ENCODE measurements around the gene VAPA. TPM values are rescaled to one million over a fixed set of nuclear protein-coding genes. Genes with fewer than 3 reads are reported as not detected.

VAPA gene
- total and polyA plus RNA-seq, 2 of the 4 experiments (the other 2 are of a cell fraction), result 199 to 206 TPM

DNA sequence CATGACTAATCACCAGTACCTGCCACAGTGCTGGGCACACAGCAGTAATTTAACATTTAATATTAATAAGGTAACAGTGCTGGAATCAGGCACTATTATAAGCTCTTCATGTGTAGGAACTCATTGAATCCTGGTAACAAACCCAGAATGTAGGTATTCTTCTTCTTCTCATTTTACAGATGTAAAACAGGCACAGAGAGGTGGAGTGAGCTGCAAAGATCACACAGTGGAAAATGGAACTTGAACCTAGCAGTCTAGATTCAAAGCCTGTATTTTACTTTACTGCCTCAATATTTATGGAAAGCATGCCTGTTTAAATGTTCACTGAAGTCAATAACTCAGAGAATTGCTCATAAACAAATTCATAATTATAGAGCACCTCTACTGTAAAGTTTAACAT lies 3.7 kb upstream of the VAPA start:
- in situ Hi-C loops (cut with MboI; ENCODE audit: low sequenced_read_pairs), result no loop called here
- H4K91ac ChIP-seq (ENCODE audit: insufficient read depth, low read depth, low read length), result no peak overlapping the region
- H2BK15ac ChIP-seq (ENCODE audit: low read depth, low read length), result no peak overlapping the region
- dilution Hi-C loops (cut with HindIII; ENCODE audit: low sequenced_read_pairs, unreplicated experiment), result no loop called here
- H3K27ac ChIP-seq (ENCODE audit: insufficient read depth, low read length), result no peak overlapping the region
- TF ChIP-seq, protein P1, sequence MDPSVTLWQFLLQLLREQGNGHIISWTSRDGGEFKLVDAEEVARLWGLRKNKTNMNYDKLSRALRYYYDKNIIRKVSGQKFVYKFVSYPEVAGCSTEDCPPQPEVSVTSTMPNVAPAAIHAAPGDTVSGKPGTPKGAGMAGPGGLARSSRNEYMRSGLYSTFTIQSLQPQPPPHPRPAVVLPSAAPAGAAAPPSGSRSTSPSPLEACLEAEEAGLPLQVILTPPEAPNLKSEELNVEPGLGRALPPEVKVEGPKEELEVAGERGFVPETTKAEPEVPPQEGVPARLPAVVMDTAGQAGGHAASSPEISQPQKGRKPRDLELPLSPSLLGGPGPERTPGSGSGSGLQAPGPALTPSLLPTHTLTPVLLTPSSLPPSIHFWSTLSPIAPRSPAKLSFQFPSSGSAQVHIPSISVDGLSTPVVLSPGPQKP (IDR thresholded peaks at IDR 0.05; ENCODE audit: borderline replicate concordance, low read depth, low read length), result no peak
- TF ChIP-seq MAZ (IDR thresholded peaks at IDR 0.05; ENCODE audit: borderline replicate concordance, low read depth, low read length), result no peak
- no peak for TF ChIP-seq MXI1 (IDR thresholded peaks at IDR 0.05; ENCODE audit: borderline replicate concordance, low read depth, low read length)
- TF ChIP-seq CEBPB (IDR thresholded peaks at IDR 0.05; ENCODE audit: low read depth, low read length), result no peak
- no peak for TF ChIP-seq RAD21 (IDR thresholded peaks at IDR 0.05; ENCODE audit: low read length)
- TF ChIP-seq NFE2L2 (IDR thresholded peaks at IDR 0.05; ENCODE audit: low read depth, low read length), result no peak
- TF ChIP-seq, protein P2, sequence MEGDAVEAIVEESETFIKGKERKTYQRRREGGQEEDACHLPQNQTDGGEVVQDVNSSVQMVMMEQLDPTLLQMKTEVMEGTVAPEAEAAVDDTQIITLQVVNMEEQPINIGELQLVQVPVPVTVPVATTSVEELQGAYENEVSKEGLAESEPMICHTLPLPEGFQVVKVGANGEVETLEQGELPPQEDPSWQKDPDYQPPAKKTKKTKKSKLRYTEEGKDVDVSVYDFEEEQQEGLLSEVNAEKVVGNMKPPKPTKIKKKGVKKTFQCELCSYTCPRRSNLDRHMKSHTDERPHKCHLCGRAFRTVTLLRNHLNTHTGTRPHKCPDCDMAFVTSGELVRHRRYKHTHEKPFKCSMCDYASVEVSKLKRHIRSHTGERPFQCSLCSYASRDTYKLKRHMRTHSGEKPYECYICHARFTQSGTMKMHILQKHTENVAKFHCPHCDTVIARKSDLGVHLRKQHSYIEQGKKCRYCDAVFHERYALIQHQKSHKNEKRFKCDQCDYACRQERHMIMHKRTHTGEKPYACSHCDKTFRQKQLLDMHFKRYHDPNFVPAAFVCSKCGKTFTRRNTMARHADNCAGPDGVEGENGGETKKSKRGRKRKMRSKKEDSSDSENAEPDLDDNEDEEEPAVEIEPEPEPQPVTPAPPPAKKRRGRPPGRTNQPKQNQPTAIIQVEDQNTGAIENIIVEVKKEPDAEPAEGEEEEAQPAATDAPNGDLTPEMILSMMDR (conservative IDR thresholded peaks at IDR 0.05; ENCODE audit: low read depth, low read length), result no peak
- no peak for TF ChIP-seq POLR2A (IDR thresholded peaks at IDR 0.05; ENCODE audit: low read depth, low read length)
- TF ChIP-seq, protein P3, sequence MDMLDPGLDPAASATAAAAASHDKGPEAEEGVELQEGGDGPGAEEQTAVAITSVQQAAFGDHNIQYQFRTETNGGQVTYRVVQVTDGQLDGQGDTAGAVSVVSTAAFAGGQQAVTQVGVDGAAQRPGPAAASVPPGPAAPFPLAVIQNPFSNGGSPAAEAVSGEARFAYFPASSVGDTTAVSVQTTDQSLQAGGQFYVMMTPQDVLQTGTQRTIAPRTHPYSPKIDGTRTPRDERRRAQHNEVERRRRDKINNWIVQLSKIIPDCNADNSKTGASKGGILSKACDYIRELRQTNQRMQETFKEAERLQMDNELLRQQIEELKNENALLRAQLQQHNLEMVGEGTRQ (IDR thresholded peaks at IDR 0.05; ENCODE audit: low read depth, low read length), result no peak
- no peak overlapping the region for H3K14ac ChIP-seq (replicated peaks; ENCODE audit: low read depth, low read length)
- H3K23ac ChIP-seq (ENCODE audit: low read depth, low read length), result no peak overlapping the region
- ChIA-PET POLR2A (ENCODE audit: unreplicated experiment) (no interaction called here), CTCF (interaction anchor here (0.6 kb wide), 1 partner anchor 21 kb away, joined by 4 read pairs; no protein-coding TSS in a partner anchor)
- no peak overlapping the region for H3K4ac ChIP-seq (ENCODE audit: low read depth, low read length)
- ATAC-seq (ENCODE audit: low read depth) (no peak), DNase-seq (no peak)
- H2AFZ ChIP-seq (replicated peaks; ENCODE audit: low read length, poor library complexity), result no peak overlapping the region
- H4K5ac ChIP-seq (ENCODE audit: low read depth, low read length), result no peak overlapping the region
- H3K9ac ChIP-seq (ENCODE audit: low read depth, low read length), result no peak overlapping the region
- H2BK5ac ChIP-seq (ENCODE audit: low read depth, low read length, poor library complexity, severe bottlenecking), result no peak overlapping the region
- no peak overlapping the region for H2BK20ac ChIP-seq (ENCODE audit: low read depth, low read length)
- no peak overlapping the region for H3K4me2 ChIP-seq (ENCODE audit: low read depth, low read length)
- intact Hi-C loops (cut with micrococcal nuclease), result loop anchor here (10.0 kb wide), 1 partner anchor 335 kb away; no protein-coding TSS in a partner anchor
- no peak overlapping the region for H4K8ac ChIP-seq (ENCODE audit: low read depth in 2 of 2, low read length in 2 of 2)
- H3K4me3 ChIP-seq (ENCODE audit: insufficient read depth, low read depth, low read length), result no peak overlapping the region
- no peaks in the 10 kb centered on the region for H3K27me3 ChIP-seq (ENCODE audit: control insufficient read depth, insufficient read depth, low read length)
- H2AK9ac ChIP-seq (replicated peaks; ENCODE audit: low read depth, low read length, poor library complexity), result no peak overlapping the region
- H3K79me1 ChIP-seq (ENCODE audit: low read depth in 1 of 2, low read length in 2 of 2), result 0 out of 4 replicates have a peak, but pooled peaks cover 0 to 8% of the 10 kb centered on the region in 2 experiments
- H3K4me1 ChIP-seq (ENCODE audit: control insufficient read depth, insufficient read depth, low read length), result no peaks in the 10 kb centered on the region
- H3K9me3 ChIP-seq (ENCODE audit: control insufficient read depth, insufficient read depth, low read length), result no peaks in the 10 kb centered on the region
- no peak overlapping the region for H3K18ac ChIP-seq (ENCODE audit: low read depth, low read length)
- no peak overlapping the region for H2AK5ac ChIP-seq (ENCODE audit: low read depth, low read length)
- H2BK120ac ChIP-seq (ENCODE audit: low read depth, low read length), result no peak overlapping the region
- no TSS peak for BruUV-seq (replicated peaks)
- no peaks in the 10 kb centered on the region for H3K9me1 ChIP-seq (ENCODE audit: insufficient read depth, low read length)
- peaks cover 6% of the 10 kb centered on the region for H4K20me1 ChIP-seq (ENCODE audit: insufficient read depth, low read length)
- no peaks in the 10 kb centered on the region for H3K36me3 ChIP-seq (ENCODE audit: control insufficient read depth, insufficient read depth, low read length)
- H3K56ac ChIP-seq (ENCODE audit: extremely low read depth, insufficient read depth, low read length), result no peak overlapping the region

Data from IMR-90 (cell line).